Thyroid gland (tissue), 4 donors: ENCODE data around the gene FAM209A.

ENCODE experiments used
- POLR2A ChIP-seq, 2 donors: fragments of 450-650 bp; IDR thresholded peaks; one replicate each; pipeline ENCODE4 v1.6.1; 2017; ENCODE audit warnings: antibody characterized with exemption in 2 of 2, mild to moderate bottlenecking in 2 of 2, moderate library complexity in 1 of 2
- TF ChIP-seq, protein P1 (sequence below), 6 experiments: fragments of 200-600 bp in 3 of 6; fragments of 450-650 bp in 3 of 6; sonication (generic) in 3 of 6; IDR thresholded peaks; one replicate each; pipeline ENCODE4 v1.5.1; 2016 to 2019; ENCODE audit warnings: antibody characterized with exemption in 6 of 6, mild to moderate bottlenecking in 2 of 6, inconsistent platforms in 1 of 6, moderate library complexity in 1 of 6

DNA sequence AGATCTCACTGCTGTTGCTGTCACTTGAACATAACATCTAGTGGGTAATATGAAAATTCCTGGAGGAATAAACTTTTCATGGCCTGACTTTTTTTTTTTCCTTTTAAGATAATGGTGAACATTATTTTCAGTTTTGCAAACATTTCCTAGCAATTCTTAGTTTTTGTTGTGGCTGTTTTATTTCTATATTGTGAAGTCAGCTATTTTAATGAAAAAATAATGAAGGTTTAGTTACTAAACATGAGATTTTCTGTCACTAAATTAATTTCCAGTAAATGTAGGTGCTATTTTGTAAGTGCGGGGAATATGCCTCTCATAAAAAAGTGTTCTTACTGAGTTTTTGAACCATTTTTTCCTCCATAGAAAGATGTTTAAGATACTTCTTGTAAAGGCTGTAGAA lies 23.4 kb upstream of the FAM209A start:
- no peak for TF ChIP-seq POLR2A (IDR thresholded peaks at IDR 0.05)
- TF ChIP-seq, protein P1, sequence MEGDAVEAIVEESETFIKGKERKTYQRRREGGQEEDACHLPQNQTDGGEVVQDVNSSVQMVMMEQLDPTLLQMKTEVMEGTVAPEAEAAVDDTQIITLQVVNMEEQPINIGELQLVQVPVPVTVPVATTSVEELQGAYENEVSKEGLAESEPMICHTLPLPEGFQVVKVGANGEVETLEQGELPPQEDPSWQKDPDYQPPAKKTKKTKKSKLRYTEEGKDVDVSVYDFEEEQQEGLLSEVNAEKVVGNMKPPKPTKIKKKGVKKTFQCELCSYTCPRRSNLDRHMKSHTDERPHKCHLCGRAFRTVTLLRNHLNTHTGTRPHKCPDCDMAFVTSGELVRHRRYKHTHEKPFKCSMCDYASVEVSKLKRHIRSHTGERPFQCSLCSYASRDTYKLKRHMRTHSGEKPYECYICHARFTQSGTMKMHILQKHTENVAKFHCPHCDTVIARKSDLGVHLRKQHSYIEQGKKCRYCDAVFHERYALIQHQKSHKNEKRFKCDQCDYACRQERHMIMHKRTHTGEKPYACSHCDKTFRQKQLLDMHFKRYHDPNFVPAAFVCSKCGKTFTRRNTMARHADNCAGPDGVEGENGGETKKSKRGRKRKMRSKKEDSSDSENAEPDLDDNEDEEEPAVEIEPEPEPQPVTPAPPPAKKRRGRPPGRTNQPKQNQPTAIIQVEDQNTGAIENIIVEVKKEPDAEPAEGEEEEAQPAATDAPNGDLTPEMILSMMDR (IDR thresholded peaks at IDR 0.05): no peak
